GM18508 (cell line): ENCODE measurements around the gene CD40.

Source experiments
- ATAC-seq: cut with Tn5 transposase; IDR thresholded peaks from one replicate; pipeline ENCODE4 v1.9.1; 2021; ENCODE audit warnings: moderate number of reproducible peaks; ENCODE audit not compliant: insufficient read depth, unreplicated experiment

The CD40 gene

DNA sequence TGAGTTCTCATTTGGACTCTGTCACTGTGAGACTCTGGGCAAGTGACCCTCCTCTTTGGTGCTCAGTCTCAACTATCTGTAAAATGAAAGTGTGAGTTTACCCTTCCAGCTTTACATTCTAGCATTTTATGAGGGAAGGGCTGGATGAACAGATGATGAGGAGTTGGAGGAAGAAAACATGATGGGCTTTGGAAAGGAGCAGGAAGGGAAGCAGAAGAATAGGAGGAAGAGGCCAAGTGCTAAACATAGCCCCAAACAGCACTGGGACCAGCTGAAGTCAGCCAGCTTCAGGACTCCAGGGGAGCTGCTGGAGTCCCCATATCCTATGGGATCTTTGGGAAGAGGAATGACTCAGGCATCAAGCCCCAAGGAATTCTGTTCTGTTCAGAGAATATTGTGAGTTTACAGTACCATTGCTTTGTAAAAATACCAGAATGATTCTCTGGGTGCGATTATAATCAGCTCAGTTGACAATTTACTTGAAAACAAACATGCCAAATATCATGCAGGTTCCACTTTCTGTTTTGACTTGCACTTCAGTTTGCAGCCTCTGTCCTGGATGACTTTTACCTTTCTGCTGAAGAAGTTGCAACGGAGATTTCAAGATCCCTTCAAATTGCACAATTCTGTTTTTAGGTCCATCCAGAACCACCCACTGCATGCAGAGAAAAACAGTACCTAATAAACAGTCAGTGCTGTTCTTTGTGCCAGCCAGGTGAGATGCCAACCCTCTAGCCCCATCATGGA is 3.2 kb downstream of the CD40 start:
- ATAC-seq, result no peak

DNA sequence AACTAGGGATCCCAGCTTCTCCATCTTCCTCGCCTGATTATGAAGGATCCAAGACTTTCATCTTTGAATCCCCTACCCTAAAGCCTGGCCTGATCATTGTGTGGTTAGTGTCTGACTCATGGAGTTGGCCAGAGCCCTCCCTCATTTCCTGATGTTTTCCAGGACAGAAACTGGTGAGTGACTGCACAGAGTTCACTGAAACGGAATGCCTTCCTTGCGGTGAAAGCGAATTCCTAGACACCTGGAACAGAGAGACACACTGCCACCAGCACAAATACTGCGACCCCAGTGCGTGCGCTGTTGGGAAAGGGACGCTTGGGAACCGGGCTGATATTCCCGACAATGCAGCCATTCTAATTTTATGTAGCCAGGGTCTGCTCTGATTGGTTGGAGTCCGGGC is 4.0 kb downstream of the CD40 start:
- no peak for ATAC-seq

DNA sequence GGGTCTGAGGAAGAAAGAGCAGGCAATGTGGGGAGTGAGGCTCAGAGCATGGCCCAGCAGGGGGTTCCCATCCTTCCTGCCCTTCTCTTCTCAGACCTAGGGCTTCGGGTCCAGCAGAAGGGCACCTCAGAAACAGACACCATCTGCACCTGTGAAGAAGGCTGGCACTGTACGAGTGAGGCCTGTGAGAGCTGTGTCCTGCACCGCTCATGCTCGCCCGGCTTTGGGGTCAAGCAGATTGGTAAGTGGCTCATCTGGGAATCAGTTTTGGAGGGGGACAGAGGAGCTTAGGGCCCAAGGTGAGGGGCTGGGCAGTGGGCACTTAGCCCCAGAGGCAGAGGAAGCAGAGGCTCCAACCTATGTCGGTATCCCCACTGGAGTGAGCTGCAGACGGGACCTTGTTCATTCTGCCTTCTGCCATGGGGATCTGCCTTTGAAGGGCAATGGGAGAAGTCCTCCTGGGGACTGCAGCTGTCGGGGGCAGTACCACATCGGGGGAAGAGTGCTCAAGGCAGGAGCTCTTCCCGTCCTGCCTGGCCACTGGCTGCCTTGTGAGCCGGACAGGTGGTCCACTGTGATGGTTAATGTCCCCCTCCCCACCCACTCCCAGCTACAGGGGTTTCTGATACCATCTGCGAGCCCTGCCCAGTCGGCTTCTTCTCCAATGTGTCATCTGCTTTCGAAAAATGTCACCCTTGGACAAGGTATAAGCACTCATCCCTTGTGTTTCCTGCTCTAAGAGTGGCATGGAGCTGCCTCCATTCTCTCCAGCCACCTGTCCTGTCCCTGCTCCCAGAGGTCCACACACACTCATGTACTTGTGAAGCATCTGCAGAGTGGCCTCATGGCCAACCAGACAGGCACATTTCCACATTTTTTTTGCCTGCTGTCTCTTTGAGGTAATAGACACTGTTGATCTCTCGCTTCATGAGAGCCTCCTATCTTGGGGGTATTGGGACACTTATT is 4.7 kb downstream of the CD40 start:
- no peak for ATAC-seq

DNA sequence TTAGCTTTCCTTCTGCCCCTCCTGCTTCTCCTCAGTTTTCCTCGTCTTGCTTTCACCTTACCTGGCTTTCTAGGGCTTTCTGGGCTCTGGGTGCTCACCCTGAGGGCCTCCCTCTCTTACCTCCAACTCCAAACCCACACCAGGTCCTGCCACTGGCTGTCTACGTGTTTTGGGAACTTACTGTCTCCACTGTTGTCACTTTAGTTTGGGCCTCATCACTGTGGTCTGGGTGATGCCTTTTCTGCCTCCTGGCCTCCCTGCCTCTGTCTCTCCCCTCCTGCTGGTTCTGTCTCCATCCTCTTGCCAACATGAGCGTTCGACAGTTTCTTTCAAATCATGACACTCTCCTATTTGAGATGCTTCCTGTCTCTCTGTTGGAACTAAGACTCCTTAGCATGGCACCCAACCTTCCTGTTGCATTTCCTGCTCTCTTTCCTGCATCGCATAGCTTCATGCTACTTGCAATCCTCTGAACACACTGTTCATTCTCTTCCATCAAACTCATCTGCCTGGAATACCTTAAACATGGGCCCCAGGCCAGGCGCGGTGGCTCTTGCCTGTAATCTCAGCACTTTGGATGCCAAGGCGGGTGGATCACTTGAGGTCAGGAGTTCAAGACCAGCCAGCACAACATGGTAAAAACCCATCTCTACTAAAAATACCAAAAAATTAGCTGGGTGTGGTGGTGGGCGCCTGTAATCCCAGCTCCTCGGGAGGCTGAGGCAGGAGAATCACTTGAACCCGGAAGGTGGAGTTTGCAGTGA is 5.5 kb downstream of the CD40 start:
- ATAC-seq, result no peak

DNA sequence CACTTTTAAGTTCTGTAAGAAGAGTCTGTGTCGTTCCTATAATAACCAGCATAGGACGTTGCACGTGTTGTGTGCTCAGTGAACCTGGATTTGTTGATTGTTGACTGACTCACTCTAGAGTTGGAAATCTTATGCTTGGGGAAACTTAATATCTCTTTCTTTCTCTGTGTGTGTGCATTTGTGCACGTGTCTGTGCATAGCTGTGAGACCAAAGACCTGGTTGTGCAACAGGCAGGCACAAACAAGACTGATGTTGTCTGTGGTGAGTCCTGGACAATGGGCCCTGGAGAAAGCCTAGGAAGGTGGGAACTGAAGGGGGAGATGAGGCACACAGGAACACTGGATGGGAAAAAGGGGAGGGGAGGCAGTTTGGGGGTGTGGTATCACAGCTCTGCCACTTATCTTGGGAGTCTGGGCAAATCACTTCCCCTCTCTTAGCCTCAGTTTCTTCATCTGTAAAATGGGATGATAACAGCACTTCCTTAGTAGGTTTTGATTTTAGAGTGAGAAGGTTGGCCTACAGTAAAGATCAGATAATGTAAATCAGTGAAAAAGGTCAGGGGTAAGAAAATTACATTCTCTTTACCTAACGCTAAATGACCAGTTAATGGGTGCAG is 8.4 kb downstream of the CD40 start:
- no peak for ATAC-seq

DNA sequence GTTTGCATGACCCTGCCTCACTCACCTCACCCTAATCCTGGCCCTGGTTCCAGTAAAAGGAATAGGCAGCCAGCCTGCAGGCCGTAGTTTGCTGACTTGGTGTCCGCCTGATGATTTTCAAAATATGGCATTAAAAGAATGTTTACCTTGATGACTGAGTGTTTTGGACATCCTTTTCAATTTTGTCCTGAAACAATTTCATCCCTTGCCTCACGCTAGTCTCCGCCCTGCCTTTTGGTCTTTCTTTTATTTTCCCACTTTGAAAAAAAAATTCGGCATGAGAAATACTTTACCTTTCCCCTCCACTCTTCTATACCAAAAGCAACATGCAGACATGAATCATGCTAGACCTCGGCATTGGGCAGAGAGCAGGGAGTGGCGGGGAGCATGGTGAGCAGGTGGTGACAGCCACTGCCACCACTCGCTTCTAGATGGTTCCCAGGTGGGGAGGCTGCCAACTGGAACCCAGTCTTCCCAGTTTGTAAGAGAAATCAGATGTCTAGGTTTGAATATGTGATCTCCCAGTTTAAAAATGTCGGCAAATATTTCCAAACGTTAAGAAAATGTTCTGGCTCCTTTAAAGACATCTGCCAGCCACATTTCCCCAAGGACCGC is 9.4 kb downstream of the CD40 start:
- ATAC-seq, result no peak

DNA sequence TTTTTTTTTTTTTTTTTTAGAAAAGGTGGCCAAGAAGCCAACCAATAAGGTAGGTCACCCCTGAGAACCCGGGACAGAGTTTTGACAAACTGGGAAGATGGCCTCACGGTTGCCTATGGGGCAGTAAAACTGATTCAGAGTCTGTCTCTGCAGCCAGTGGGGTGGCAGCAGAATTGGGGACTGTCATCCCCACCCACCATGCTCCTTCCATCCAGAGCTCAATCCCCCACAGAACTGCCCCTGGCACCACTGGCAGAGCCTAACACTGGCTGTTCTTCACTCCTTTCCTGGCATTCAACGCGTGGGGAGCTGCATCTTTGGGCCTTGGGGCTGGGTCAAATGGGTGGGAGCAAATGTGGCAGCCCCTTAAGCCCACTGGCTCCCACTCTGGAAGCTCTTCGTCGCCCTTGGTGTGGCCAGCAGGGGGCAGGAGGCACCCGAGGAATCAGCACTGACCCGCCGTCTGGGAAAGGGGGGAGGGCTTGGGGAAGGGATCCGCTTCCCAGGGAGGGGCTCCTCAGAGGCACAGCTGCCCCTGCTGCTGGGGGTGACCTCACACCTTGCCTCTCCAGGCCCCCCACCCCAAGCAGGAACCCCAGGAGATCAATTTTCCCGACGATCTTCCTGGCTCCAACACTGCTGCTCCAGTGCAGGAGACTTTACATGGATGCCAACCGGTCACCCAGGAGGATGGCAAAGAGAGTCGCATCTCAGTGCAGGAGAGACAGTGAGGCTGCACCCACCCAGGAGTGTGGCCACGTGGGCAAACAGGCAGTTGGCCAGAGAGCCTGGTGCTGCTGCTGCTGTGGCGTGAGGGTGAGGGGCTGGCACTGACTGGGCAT is 10.4 kb downstream of the CD40 start:
- ATAC-seq, result no peak

DNA sequence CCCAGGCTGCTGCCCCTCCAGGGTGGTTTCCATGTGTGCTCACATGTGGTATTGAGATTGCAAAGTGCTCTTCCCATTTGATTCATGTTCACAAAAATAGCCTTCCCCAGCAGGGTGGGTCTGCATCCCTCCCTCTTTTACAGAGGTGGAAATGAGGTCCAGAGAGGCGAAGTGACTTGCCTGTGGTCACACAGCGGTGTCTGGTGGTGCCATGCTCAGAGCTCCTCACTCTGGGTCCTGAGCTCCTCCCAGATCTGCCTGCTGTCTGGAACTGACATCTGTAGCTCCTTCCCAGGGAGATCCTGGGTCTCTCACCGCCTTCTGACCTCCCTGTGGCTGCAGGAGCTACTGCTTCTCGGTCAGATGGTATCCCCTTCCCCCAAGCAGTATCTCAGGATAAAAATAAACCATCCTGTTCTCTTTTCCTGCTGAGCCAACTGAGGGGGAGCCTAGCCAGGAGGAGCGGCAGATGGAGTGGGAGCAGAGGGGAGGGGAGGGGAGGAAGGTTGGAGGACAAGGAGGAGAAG is 11.9 kb downstream of the CD40 start:
- no peak for ATAC-seq

DNA sequence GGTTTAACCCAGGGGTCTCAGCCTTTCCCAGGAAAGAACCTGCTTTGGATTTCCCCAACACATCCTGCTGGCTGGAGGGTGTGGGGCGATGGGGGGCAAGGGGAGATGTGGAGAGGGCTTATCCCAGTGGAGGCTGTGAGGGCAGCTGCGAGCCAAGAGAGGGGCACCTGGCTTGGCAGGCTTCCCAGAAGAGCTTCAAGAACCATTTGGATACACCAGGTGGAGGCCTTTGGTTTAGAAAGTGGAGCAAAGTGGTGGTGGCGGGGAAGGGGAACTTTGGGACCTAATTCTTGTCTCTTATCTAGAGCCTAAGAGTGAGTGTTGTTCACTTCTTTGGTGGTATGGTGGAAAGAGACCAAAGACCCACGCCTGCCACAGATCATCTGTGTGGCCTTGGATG is 12.4 kb downstream of the CD40 start:
- no peak for ATAC-seq

DNA sequence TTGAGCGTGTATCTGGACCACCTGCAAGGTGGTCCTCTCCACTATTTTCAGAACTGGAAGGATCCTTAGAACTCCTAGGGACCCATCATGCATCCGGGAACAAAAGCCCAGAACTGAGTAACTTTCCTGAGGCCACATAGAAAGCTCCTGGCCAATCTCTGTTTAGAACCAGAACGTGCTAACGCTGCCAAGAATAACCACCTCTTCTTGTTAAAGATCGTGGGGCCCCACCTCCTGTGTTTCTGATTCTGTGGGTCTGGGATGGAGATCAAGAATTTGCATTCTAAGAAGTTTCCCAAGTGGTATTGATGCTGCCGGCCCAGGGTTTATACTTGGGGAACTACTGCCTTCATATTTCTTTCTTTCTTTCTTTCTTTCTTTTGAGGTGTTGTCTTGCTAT is 13.3 kb downstream of the CD40 start:
- no peak for ATAC-seq

DNA sequence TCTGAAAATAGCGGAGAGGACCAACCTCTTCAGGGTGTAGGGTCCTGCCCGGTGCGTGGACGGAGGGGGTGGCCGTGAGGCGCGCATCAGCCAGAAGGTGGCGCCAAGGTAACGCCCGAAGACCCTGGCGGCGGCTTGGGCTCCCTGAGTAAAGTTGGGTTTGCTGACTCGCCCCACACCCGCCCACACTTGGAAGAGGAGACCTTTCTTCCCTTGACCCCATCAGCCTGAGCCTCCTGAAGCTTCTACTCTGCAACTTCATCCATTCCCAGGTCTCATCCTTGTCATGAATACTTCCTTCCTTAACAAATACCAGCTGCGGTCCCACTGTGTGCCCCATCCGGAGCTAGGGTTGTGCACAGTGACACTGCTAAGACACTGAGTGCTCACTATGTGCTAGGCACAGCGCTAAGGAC is 14.6 kb downstream of the CD40 start:
- ATAC-seq, result no peak

DNA sequence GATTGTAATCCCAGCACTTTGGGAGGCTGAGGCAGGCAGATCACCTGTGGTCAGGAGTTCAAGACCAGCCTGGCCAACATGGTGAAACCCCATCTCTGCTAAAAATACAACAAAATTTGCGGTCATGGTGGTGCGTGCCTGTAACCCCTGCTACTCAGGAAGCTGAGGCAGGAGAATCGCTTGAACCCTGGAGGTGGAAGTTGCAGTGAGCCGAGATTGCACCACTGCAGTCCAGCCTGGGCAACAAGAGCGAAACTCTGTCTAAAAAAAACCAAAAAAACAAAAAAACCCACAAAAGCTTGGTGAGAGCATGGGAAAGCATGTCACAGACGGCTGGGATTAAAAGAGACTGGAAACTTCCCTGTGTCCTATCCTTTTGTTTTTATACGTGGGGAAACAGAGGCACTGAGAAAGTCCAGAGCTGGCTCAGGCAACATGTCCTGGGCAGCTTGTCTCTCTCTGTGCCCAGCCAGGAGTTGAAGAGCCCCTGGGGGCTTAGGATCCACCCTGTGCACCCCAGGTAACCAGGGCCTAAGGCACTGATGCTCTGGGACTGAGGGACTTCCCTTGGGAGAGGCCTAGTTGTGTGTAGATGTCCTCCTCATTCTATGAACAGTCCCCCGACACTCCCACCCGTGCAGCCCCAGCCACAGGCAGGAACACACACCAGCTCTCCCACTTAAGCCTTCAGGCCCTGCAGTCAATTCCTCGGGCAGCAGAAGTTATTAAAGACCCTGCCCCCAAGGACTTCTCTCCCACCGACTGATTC is 16.0 kb downstream of the CD40 start:
- no peak for ATAC-seq

DNA sequence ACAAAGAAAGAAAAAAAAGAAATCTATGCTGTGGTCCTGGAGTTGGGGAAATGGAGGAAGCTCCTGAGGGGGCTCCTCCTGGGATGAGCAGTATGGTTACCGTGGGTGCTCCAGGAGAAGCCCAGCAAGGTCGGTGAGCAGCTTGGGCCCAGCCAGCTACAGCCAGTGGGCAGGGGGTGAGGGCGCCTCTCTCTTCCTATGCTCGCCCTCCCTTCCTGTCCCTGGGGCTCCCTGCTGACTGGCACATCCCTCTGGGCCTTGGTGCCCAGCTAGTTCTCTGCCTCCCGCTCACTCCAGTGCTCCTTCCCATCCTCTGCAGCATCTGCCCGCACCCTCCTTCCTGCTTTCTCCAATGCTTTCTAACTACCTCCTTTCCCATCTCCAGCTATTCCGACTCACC is 16.6 kb downstream of the CD40 start:
- ATAC-seq, result no peak

DNA sequence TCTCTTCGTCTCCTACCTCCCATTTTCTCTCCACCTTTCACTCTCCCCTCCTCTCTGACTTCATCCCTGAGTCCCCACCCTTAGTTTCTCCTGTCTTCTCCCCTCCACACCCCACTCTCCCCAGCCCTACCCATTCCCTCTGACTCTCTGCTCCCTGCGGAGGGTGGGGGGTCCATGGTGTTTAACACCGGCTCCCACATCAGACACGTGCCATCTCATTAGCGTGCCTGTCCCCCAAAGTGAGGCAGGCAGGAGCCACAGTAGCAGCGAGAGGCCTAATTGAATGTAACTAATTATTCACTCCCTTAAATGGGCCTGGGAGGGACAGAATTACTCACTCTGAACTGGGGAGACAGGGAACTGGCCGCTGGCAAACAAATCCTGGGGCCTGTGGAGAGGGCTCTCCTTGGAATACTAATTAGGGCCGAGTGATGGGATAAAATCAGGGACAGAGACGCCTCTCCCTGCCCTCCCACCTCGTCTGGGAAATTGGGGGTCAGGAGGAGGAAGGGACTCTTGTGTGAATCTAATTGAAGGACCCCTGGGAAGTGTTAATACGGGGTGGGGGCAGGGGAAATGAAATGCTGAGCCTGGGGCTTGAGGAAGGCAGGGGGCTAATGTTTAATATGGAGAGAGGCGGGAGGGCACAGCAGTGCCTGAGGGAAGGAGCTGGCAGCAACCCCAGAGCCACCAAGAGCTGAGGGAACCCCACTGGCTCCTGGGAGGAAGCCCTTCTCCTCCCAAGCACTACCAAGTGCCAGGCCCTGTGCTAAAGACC is 17.9 kb downstream of the CD40 start:
- no peak for ATAC-seq

DNA sequence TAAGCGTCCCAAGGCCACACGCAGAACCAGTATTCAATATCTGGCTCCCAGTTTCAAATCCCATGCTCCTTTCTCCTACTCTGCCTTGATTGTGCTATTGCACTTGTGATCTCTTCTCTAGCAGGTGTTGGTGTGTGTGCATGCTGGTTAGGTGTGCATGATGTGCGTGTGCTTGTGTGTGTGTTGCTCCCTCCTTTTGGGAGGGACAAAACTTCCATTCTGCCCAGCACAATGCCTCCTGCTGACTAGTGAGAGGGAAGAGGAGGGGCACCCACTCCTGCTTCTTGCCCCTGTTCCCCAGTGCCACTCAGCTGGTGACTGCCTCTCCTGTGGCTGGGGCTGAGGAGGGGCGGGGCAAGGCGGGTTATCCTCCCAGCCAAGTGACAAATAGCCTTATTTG is 19.7 kb downstream of the CD40 start:
- ATAC-seq, result no peak

DNA sequence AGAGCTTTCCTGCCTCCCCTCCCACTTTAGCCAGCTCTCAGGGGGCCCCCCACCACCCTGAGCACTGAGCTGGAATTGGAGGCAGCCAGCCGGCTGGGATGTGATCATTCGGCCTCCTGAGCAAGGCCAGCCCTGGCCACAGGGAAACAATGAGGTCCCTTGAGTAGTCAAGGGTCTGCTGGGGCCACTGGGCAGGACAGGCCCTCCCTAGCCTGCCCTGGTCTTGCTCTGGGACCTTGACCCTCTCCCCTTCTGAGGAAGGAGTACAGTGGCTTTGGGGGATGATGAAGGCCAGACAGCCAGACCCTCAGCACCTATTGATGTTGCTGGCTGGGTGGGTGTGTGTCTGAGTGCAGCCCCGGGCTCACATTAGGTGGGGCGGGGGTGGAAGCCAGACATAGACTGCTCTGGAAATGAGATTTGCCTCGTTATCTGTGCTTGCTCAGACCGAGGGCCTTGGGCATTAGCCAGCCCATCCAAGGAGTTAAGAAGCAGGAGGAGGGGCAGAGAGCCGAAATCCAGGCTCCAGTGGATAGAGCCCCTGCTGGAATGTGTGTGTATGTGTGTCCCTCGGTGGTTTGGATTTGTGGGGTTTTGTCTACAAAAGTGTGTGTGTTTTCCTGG is 21.3 kb downstream of the CD40 start:
- no peak for ATAC-seq

DNA sequence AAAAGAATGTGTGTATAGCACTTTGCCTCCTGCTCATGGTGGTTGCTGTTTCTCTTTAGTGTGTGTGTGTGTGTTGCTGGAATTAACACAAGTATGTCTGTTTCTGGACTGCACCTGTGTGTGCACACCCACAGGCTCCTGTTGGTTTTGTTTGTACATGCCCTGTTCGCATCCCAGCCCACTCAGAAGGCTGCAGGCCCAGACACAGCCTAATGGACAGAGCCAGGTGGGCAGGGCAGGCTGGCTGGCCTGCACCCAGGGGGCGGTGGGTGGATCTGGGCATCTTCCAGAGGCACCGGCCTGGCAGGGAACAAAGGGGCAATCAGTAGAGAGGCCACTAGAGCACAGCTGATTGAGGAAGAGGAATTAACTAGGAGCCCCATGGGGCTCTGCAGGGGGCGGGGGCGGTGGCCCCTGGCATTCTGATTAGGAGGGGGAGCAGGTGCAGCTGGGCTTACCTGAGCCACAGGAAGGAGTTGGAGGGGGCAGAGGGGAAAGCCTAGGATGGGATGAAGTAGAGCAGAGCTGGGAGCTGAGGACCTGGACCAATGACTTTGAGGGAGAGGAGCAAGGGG is 21.9 kb downstream of the CD40 start:
- ATAC-seq, result no peak
